Mucosa of descending colon (tissue), 3 donors: Measurements from ENCODE around the gene IFT88. TPM values are rescaled to one million over a fixed set of nuclear protein-coding genes. Genes with fewer than 3 reads are reported as not detected.

Source experiments
- ATAC-seq: fragments of 200-7000 bp; cut with Tn5 transposase; one replicate; pipeline ENCODE4 v1.9.1; 2020; ENCODE audit warnings: mild to moderate bottlenecking, moderate library complexity
- DNase-seq, 3 donors: peaks; one replicate each; pipeline ENCODE4 v3.0.0-alpha.2; 2020
- H3K36me3 ChIP-seq: fragments of 200-600 bp; one replicate; pipeline ENCODE4 v1.8.0; 2021; ENCODE audit warnings: low read depth, mild to moderate bottlenecking
- H3K4me1 ChIP-seq: fragments of 200-600 bp; one replicate; pipeline ENCODE4 v1.8.0; 2021; ENCODE audit warnings: low read depth, mild to moderate bottlenecking
- H3K4me3 ChIP-seq: fragments of 200-600 bp; one replicate; pipeline ENCODE4 v1.8.0; 2021; ENCODE audit warnings: mild to moderate bottlenecking
- H3K9me3 ChIP-seq: fragments of 200-600 bp; one replicate; pipeline ENCODE4 v1.8.0; 2021; ENCODE audit warnings: mild to moderate bottlenecking
- CTCF ChIP-seq: fragments of 200-600 bp; IDR thresholded peaks from one replicate; pipeline ENCODE4 v1.8.0; 2022; ENCODE audit warnings: antibody characterized with exemption, mild to moderate bottlenecking
- intact Hi-C, 2 donors: fragments of 100-400 bp; cut with DNase I in 1 of 2; cut with micrococcal nuclease in 1 of 2; formaldehyde crosslinking; loops; one replicate each; pipeline versions ENCODE4 v1.11.0 to v1.11.1; 2022; cut with DNase I, micrococcal nuclease
- total RNA-seq, 3 donors: library from RNA; stranded (reverse); fragmentation: NEBNext Ultra II Directional in 2 of 3; extraction: Animal tissue kit (Norgen Biotek cat#: 25700) in 2 of 3; gene quantifications; one replicate each; pipeline versions ENCODE4 v1.2.1 to v1.2.4, GENCODE V29; 2021 to 2023
- donor health status: DM: no; HTN: no; CAD: no; lungs with moderate emphysema.
- donor health status: DM: no; HTN: no; CAD: no.
- donor health status: DM: no; HTN: yes; CAD: no.

The IFT88 gene
- total RNA-seq, 3 donors from 2014 or later: 17.2 to 23.4 (median 19.7) TPM

- no peaks in the 10 kb centered on the region for H3K9me3 ChIP-seq
- ATAC-seq (no peak), DNase-seq (no peak)
- no peaks in the 10 kb centered on the region for H3K4me1 ChIP-seq
- no peak for TF ChIP-seq CTCF
- no peaks in the 10 kb centered on the region for H3K36me3 ChIP-seq
- no peak overlapping the region for H3K4me3 ChIP-seq
- intact Hi-C loops: no loop called here
Measured at GRCh38 chr13:20637811-20638210, 70.9 kb downstream of the IFT88 start.

- no peaks in the 10 kb centered on the region for H3K36me3 ChIP-seq
- intact Hi-C loops: no loop called here
- ATAC-seq (no peak), DNase-seq (no peak)
- H3K4me3 ChIP-seq: no peak overlapping the region
- H3K4me1 ChIP-seq: no peaks in the 10 kb centered on the region
- H3K9me3 ChIP-seq: no peaks in the 10 kb centered on the region
- TF ChIP-seq CTCF: no peak
Measured at GRCh38 chr13:20647758-20648157, 80.8 kb downstream of the IFT88 start.

GRCh38 chr13:20652946-20653345, 86.0 kb downstream of the IFT88 start:
- Histone ChIP-seq H3K36me3 (no peaks in the 10 kb centered on the region), H3K9me3 (no peaks in the 10 kb centered on the region), H3K4me1 (no peaks in the 10 kb centered on the region), H3K4me3 (no peak overlapping the region)
- ATAC-seq (no peak), DNase-seq (no peak)
- TF ChIP-seq CTCF: no peak
- intact Hi-C loops: no loop called here

- DNase-seq (no peak), ATAC-seq (no peak)
- Histone ChIP-seq H3K4me1 (no peaks in the 10 kb centered on the region), H3K9me3 (no peaks in the 10 kb centered on the region), H3K4me3 (no peak overlapping the region), H3K36me3 (no peaks in the 10 kb centered on the region)
- intact Hi-C loops: no loop called here
- no peak for TF ChIP-seq CTCF
Measured at GRCh38 chr13:20654156-20654555, 87.2 kb downstream of the IFT88 start.

- Histone ChIP-seq H3K4me1 (no peaks in the 10 kb centered on the region), H3K9me3 (no peaks in the 10 kb centered on the region), H3K4me3 (no peak overlapping the region), H3K36me3 (no peaks in the 10 kb centered on the region)
- intact Hi-C loops: no loop called here
- ATAC-seq (no peak), DNase-seq (no peak)
- no peak for TF ChIP-seq CTCF
Measured at GRCh38 chr13:20658451-20659040, 91.6 kb downstream of the IFT88 start.

GRCh38 chr13:20664351-20664750, 97.4 kb downstream of the IFT88 start:
- H3K9me3 ChIP-seq: no peaks in the 10 kb centered on the region
- H3K4me3 ChIP-seq: no peak overlapping the region
- H3K36me3 ChIP-seq: no peaks in the 10 kb centered on the region
- ATAC-seq (no peak), DNase-seq (no peak)
- no peaks in the 10 kb centered on the region for H3K4me1 ChIP-seq
- TF ChIP-seq CTCF: no peak
- intact Hi-C loops: no loop called here
